OCI-LY7 (cell line): ENCODE data around the gene GRM4. TPM values are rescaled to one million over a fixed set of nuclear protein-coding genes. Genes with fewer than 3 reads are reported as not detected.

Source experiments
- BruUV-seq: library from RNA; stranded (reverse); fragments of 400-500 nt; replicated peaks from 2 replicates; lab custom pipeline; 2021; lab: Mats Ljungman, UMichigan
- CTCF ChIA-PET: fragments of 300-600 bp; sonication (Branson Sonifier 250); formaldehyde crosslinking; loops from one replicate; lab custom pipeline; 2022; ENCODE audit warnings: antibody characterized with exemption; ENCODE audit not compliant: unreplicated experiment; lab: Charles Lee
- POLR2A ChIA-PET: fragments of 300-600 bp; sonication (Branson Sonifier 250); formaldehyde crosslinking; loops from one replicate; lab custom pipeline; 2022; ENCODE audit warnings: antibody characterized with exemption; lab: Charles Lee
- DNase-seq: peaks from one replicate; pipeline ENCODE4 v3.0.0-alpha.2; 2015; ENCODE audit warnings: low spot score
- H2AFZ ChIP-seq: fragments of 200-600 bp; sonication (generic), shearing (Covaris generic); 2 replicates; pipeline ENCODE4 v1.6.1; 2014; ENCODE audit warnings: mild to moderate bottlenecking, antibody characterized with exemption, low read length, moderate library complexity
- H3K27ac ChIP-seq: fragments of 200-600 bp; sonication (generic); 2 replicates; pipeline ENCODE4 v1.5.1; 2014; ENCODE audit warnings: mixed run types, low read depth, mild to moderate bottlenecking, moderate library complexity, low read length, inconsistent platforms; ENCODE audit not compliant: poor library complexity, severe bottlenecking
- H3K36me3 ChIP-seq: fragments of 200-600 bp; sonication (generic); 2 replicates; pipeline ENCODE4 v1.6.1; 2014; ENCODE audit warnings: mild to moderate bottlenecking, antibody characterized with exemption, low read length, moderate library complexity, mixed read lengths; ENCODE audit not compliant: insufficient read depth
- H3K4me1 ChIP-seq: fragments of 200-600 bp; sonication (generic); 2 replicates; pipeline ENCODE4 v1.5.1; 2014; ENCODE audit warnings: mild to moderate bottlenecking, low read length; ENCODE audit not compliant: insufficient read depth, poor library complexity, severe bottlenecking
- H3K4me2 ChIP-seq: fragments of 200-600 bp; sonication (generic); 2 replicates; pipeline ENCODE4 v1.6.1; 2014; ENCODE audit warnings: mild to moderate bottlenecking, low read length
- H3K4me3 ChIP-seq: fragments of 200-600 bp; sonication (generic); 2 replicates; pipeline ENCODE4 v1.5.1; 2014; ENCODE audit warnings: mild to moderate bottlenecking, low read depth, low read length; ENCODE audit not compliant: poor library complexity, severe bottlenecking
- H3K79me2 ChIP-seq: fragments of 200-600 bp; sonication (generic); 2 replicates; pipeline ENCODE4 v1.6.1; 2016; ENCODE audit warnings: low read depth, mild to moderate bottlenecking, low read length, moderate library complexity, mixed read lengths; ENCODE audit not compliant: insufficient read depth
- H3K9me2 ChIP-seq: fragments of 200-600 bp; sonication (generic); 2 replicates; pipeline ENCODE4 v1.6.1; 2016; ENCODE audit warnings: mild to moderate bottlenecking, low read length, mixed read lengths; ENCODE audit not compliant: insufficient read depth
- H3K9me3 ChIP-seq: fragments of 200-600 bp; sonication (generic); 2 replicates; pipeline ENCODE4 v1.6.1; 2014; ENCODE audit warnings: mild to moderate bottlenecking, mixed run types, low read length, mixed read lengths
- H4K20me1 ChIP-seq: fragments of 200-600 bp; sonication (generic); 2 replicates; pipeline ENCODE4 v1.6.1; 2014; ENCODE audit warnings: mild to moderate bottlenecking, antibody characterized with exemption, low read length, moderate library complexity, mixed read lengths; ENCODE audit not compliant: insufficient read depth
- EZH2phosphoT487 ChIP-seq: fragments of 200-600 bp; sonication (generic); IDR thresholded peaks from 2 replicates; pipeline ENCODE4 v1.6.1; 2018; ENCODE audit warnings: low read depth, borderline replicate concordance, mild to moderate bottlenecking, mixed run types, antibody characterized with exemption, low read length, moderate library complexity, mixed read lengths
- intact Hi-C: fragments of 100-400 bp; cut with micrococcal nuclease; formaldehyde crosslinking; loops from one replicate; pipeline ENCODE4 v1.10.0; 2022; ENCODE audit not compliant: unreplicated experiment
- total RNA-seq, 2 experiments: library from RNA; depleted of rRNA in 1 of 2; stranded (reverse); fragments of >200 nt in 1 of 2; shearing (Covaris generic) in 1 of 2; gene quantifications; 2 replicates each; pipeline ENCODE4 v1.2.3, GENCODE V29; 2014 to 2022
- TF ChIP-seq, protein P1 (sequence below): fragments of 200-600 bp; sonication (generic); conservative IDR thresholded peaks from 2 replicates; pipeline ENCODE4 v1.5.1; 2014; ENCODE audit warnings: mild to moderate bottlenecking, antibody characterized with exemption, low read length, moderate library complexity, mixed read lengths

GRM4 gene
- total RNA-seq, 2 experiments from 2014 or later = 0.73 to 1.3 TPM

DNA sequence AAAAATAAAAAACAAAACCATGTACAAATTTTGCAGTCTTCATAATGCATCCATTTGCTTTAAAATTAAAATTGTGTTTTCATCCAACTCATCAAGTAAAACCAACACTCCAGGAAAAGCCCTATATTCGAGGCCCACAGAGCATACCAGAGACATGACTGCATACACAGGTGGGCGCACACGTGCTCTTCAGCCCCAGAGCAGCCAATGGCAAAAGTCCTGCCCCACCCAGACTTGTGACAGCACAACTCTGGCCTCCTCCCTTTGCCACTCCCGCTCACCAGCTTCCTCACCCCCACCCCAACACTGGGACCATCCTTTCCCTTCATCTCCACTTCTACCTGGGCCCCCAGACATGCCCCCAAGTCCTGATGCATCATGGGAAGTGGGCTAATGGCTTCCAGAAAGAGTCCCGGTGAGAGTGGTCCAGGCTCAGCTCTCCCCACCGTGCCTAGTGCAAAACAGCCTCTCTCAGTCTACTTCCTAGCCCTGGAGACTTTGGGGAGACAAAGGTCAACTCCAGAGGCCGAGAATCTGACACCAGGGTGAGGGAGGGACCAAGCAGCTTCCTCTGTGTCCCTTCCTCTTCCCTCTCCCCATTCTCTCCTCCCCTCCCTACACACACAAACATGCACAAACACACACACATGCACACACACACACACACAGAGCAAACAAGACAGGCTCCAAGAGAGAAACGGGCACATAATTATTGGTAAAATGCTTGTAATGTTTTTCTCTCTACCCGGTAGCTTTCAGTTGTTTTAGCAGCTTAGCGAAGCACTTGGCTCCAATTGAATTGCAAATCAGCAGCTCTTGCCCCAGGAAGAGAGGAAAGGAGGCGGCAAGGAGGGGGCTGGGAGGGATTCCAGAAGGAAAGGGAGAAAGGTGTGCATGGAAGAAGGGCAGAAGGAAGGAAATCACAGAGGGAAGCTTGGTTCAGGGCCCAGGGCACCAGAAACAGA lies 14.3 kb downstream of the GRM4 start:
- Histone ChIP-seq H3K9me2 (no peaks in the 10 kb centered on the region), H3K4me1 (no peaks in the 10 kb centered on the region), H2AFZ (no peak overlapping the region), H4K20me1 (no peaks in the 10 kb centered on the region), H3K9me3 (no peaks in the 10 kb centered on the region), H3K4me3 (no peak overlapping the region), H3K27ac (no peak overlapping the region), H3K36me3 (no peaks in the 10 kb centered on the region), H3K79me2 (no peaks in the 10 kb centered on the region), H3K4me2 (no peak overlapping the region)
- CTCF ChIA-PET = no interaction called here
- DNase-seq = no peak
- TF ChIP-seq EZH2phosphoT487 = no peak
- TF ChIP-seq, protein P1, sequence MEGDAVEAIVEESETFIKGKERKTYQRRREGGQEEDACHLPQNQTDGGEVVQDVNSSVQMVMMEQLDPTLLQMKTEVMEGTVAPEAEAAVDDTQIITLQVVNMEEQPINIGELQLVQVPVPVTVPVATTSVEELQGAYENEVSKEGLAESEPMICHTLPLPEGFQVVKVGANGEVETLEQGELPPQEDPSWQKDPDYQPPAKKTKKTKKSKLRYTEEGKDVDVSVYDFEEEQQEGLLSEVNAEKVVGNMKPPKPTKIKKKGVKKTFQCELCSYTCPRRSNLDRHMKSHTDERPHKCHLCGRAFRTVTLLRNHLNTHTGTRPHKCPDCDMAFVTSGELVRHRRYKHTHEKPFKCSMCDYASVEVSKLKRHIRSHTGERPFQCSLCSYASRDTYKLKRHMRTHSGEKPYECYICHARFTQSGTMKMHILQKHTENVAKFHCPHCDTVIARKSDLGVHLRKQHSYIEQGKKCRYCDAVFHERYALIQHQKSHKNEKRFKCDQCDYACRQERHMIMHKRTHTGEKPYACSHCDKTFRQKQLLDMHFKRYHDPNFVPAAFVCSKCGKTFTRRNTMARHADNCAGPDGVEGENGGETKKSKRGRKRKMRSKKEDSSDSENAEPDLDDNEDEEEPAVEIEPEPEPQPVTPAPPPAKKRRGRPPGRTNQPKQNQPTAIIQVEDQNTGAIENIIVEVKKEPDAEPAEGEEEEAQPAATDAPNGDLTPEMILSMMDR = no peak
- POLR2A ChIA-PET = no interaction called here
- no TSS peak for BruUV-seq
- intact Hi-C loops = no loop called here

GRCh38 chr6:34130862-34131261 lies 15.0 kb downstream of the GRM4 start:
- Histone ChIP-seq H3K27ac (no peak overlapping the region), H4K20me1 (no peaks in the 10 kb centered on the region), H3K36me3 (no peaks in the 10 kb centered on the region), H3K79me2 (no peaks in the 10 kb centered on the region), H3K4me3 (no peak overlapping the region), H3K4me1 (no peaks in the 10 kb centered on the region), H3K9me2 (no peaks in the 10 kb centered on the region), H2AFZ (no peak overlapping the region), H3K9me3 (no peaks in the 10 kb centered on the region), H3K4me2 (no peak overlapping the region)
- ChIA-PET POLR2A (no interaction called here), CTCF (no interaction called here)
- TF ChIP-seq, protein P1 = no peak
- TF ChIP-seq EZH2phosphoT487 = no peak
- no peak for DNase-seq
- intact Hi-C loops = no loop called here
- BruUV-seq = no TSS peak

GRCh38 chr6:34129753-34130152 lies 16.1 kb downstream of the GRM4 start:
- CTCF ChIA-PET = no interaction called here
- no peak overlapping the region for H3K4me2 ChIP-seq
- H3K27ac ChIP-seq = no peak overlapping the region
- H3K4me3 ChIP-seq = no peak overlapping the region
- no peaks in the 10 kb centered on the region for H3K9me2 ChIP-seq
- intact Hi-C loops = no loop called here
- no TSS peak for BruUV-seq
- H3K4me1 ChIP-seq = no peaks in the 10 kb centered on the region
- H3K79me2 ChIP-seq = no peaks in the 10 kb centered on the region
- H4K20me1 ChIP-seq = no peaks in the 10 kb centered on the region
- no peak for DNase-seq
- H3K36me3 ChIP-seq = no peaks in the 10 kb centered on the region
- H2AFZ ChIP-seq = no peak overlapping the region
- no peaks in the 10 kb centered on the region for H3K9me3 ChIP-seq
- POLR2A ChIA-PET = no interaction called here
- TF ChIP-seq EZH2phosphoT487 = no peak
- TF ChIP-seq, protein P1 = no peak
